HCT116 (cell line): ENCODE results near the gene DNAH10. TPM values are rescaled to one million over a fixed set of nuclear protein-coding genes. Genes with fewer than 3 reads are reported as not detected.

Experiments used
- ATAC-seq: fragments of 200-7000 bp; cut with Tn5 transposase; 2 replicates; pipeline ENCODE4 v1.9.1; 2020; ENCODE audit warnings: mild to moderate bottlenecking, moderate library complexity
- BruUV-seq: library from RNA; stranded (reverse); fragments of 400-500 nt; replicated peaks from 2 replicates; lab custom pipeline; 2021; lab: Mats Ljungman, UMichigan
- CTCF ChIA-PET: fragments of 300-600 bp; sonication (Branson Sonifier 250); formaldehyde crosslinking; loops from one replicate; lab custom pipeline; 2021; ENCODE audit warnings: antibody characterized with exemption; lab: Charles Lee
- POLR2A ChIA-PET: fragments of 300-600, 350-600 bp; sonication (Branson Sonifier 250); formaldehyde crosslinking; loops from one replicate; lab custom pipeline; 2021; ENCODE audit warnings: antibody characterized with exemption; lab: Charles Lee
- RAD21 ChIA-PET, 2 experiments: fragments of 300-600 bp; sonication (Branson Sonifier 250); formaldehyde crosslinking; loops; one replicate each; lab custom pipeline; 2023; ENCODE audit warnings: low total read pairs in 2 of 2; ENCODE audit not compliant: uncharacterized antibody in 2 of 2, unreplicated experiment in 2 of 2, low non-redundant PET in 1 of 2; lab: Charles Lee
- DNase-seq: peaks from one replicate; pipeline ENCODE4 v3.0.0-alpha.2; 2010; ENCODE audit warnings: low read depth, low spot score
- H2AFZ ChIP-seq: fragments of 200-600 bp; shearing (Covaris generic), sonication (generic); 2 replicates; pipeline ENCODE4 v1.6.1; 2017; ENCODE audit warnings: low read depth, mixed run types, mixed read lengths, antibody characterized with exemption, low read length; ENCODE audit not compliant: poor library complexity, severe bottlenecking
- H3K27ac ChIP-seq: 2 replicates; pipeline ENCODE4 v1.5.1; 2012; ENCODE audit warnings: low read depth, low read length
- H3K27me3 ChIP-seq: fragments of 200-600 bp; sonication (generic); 2 replicates; pipeline ENCODE4 v1.6.1; 2016; ENCODE audit warnings: mixed run types, low read length, mixed read lengths; ENCODE audit not compliant: insufficient read depth
- H3K36me3 ChIP-seq, 2 experiments: fragments of 200-500 bp in 1 of 2; fragments of 200-600 bp in 1 of 2; sonication (Bioruptor generic) in 1 of 2; sonication (generic) in 1 of 2; 2 replicates each; pipeline versions ENCODE4 v1.5.1 to v1.6.1; 2014 to 2016; ENCODE audit warnings: low read length in 2 of 2, inconsistent platforms in 1 of 2, mixed read lengths in 1 of 2, mixed run types in 1 of 2; ENCODE audit not compliant: insufficient read depth in 2 of 2, control insufficient read depth in 1 of 2
- H3K4me1 ChIP-seq, 2 experiments: fragments of 200-600 bp in 1 of 2; sonication (generic) in 1 of 2; 2 replicates each; pipeline versions ENCODE4 v1.5.1 to v1.6.1; 2012 to 2017; ENCODE audit warnings: low read length in 2 of 2, inconsistent platforms in 1 of 2, mild to moderate bottlenecking in 1 of 2, mixed read lengths in 1 of 2, mixed run types in 1 of 2, moderate library complexity in 1 of 2; ENCODE audit not compliant: insufficient read depth in 2 of 2, control insufficient read depth in 1 of 2
- H3K4me2 ChIP-seq: fragments of 200-600 bp; sonication (generic); 2 replicates; pipeline ENCODE4 v1.6.1; 2017; ENCODE audit warnings: mixed run types, low read length, mixed read lengths
- H3K4me3 ChIP-seq, 2 experiments: fragments of 200-600 bp in 1 of 2; sonication (generic) in 1 of 2; replicated peaks in 1 of 2; 2 replicates each; pipeline ENCODE4 v1.5.1; 2011 to 2016; ENCODE audit warnings: low read length in 2 of 2, control low read depth in 1 of 2, low read depth in 1 of 2, mild to moderate bottlenecking in 1 of 2, mixed read lengths in 1 of 2, mixed run types in 1 of 2
- H3K79me2 ChIP-seq: fragments of 200-600 bp; sonication (generic); 2 replicates; pipeline ENCODE4 v1.6.1; 2017; ENCODE audit warnings: mild to moderate bottlenecking, mixed run types, low read length, moderate library complexity, mixed read lengths; ENCODE audit not compliant: insufficient read depth
- H3K9ac ChIP-seq: fragments of 200-600 bp; sonication (generic); 2 replicates; pipeline ENCODE4 v1.6.1; 2016; ENCODE audit warnings: low read length, mixed read lengths
- H3K9me2 ChIP-seq: fragments of 200-600 bp; sonication (generic), shearing (Covaris generic); 2 replicates; pipeline ENCODE4 v1.6.1; 2017; ENCODE audit warnings: mixed run types, mild to moderate bottlenecking, moderate library complexity; ENCODE audit not compliant: insufficient read depth
- H3K9me3 ChIP-seq, 2 experiments: fragments of 200-500 bp in 1 of 2; fragments of 200-600 bp in 1 of 2; sonication (Bioruptor generic) in 1 of 2; sonication (generic) in 1 of 2; 2 replicates each; pipeline ENCODE4 v1.6.1; 2014 to 2017; ENCODE audit warnings: low read length in 2 of 2, mixed read lengths in 2 of 2, inconsistent platforms in 1 of 2, low read depth in 1 of 2, mild to moderate bottlenecking in 1 of 2, mixed run types in 1 of 2, moderate library complexity in 1 of 2; ENCODE audit not compliant: control insufficient read depth in 1 of 2, insufficient read depth in 1 of 2
- H4K20me1 ChIP-seq: fragments of 200-600 bp; sonication (generic), shearing (Covaris generic); 2 replicates; pipeline ENCODE4 v1.6.1; 2017; ENCODE audit warnings: mixed run types, mild to moderate bottlenecking, moderate library complexity; ENCODE audit not compliant: insufficient read depth
- ATF3 ChIP-seq: IDR thresholded peaks from 2 replicates; pipeline ENCODE4 v1.6.1; 2012
- CBX3 ChIP-seq: IDR thresholded peaks from 2 replicates; pipeline ENCODE4 v1.6.1; 2012; ENCODE audit warnings: low read depth
- EGR1 ChIP-seq: IDR thresholded peaks from 2 replicates; pipeline ENCODE4 v1.6.1; 2012; ENCODE audit warnings: low read depth
- ELF1 ChIP-seq: IDR thresholded peaks from 2 replicates; pipeline ENCODE4 v1.6.1; 2012; ENCODE audit warnings: low read depth, borderline replicate concordance
- EZH2 ChIP-seq: fragments of 200-600 bp; sonication (generic); IDR thresholded peaks from 2 replicates; pipeline ENCODE4 v1.6.1; 2017; ENCODE audit warnings: antibody characterized with exemption, mixed run types
- EZH2phosphoT487 ChIP-seq: fragments of 200-600 bp; IDR thresholded peaks from 2 replicates; pipeline ENCODE4 v1.6.1; 2018; ENCODE audit warnings: antibody characterized with exemption, borderline replicate concordance
- FOSL1 ChIP-seq: IDR thresholded peaks from 2 replicates; pipeline ENCODE4 v1.6.1; 2012; ENCODE audit warnings: low read depth
- MAX ChIP-seq: IDR thresholded peaks from 2 replicates; pipeline ENCODE4 v1.6.1; 2012
- RAD21 ChIP-seq: IDR thresholded peaks from 2 replicates; pipeline ENCODE4 v1.6.1; 2012; ENCODE audit warnings: low read depth, mild to moderate bottlenecking
- REST ChIP-seq: IDR thresholded peaks from 2 replicates; pipeline ENCODE4 v1.6.1; 2012; ENCODE audit warnings: low read depth
- TCF7L2 ChIP-seq: IDR thresholded peaks from 2 replicates; pipeline ENCODE4 v1.7.0; 2011; ENCODE audit warnings: borderline replicate concordance, inconsistent platforms; ENCODE audit not compliant: insufficient read depth, insufficient read length; ENCODE audit errors: extremely low read depth
- ZBTB33 ChIP-seq: IDR thresholded peaks from 2 replicates; pipeline ENCODE4 v1.6.1; 2011; ENCODE audit warnings: mild to moderate bottlenecking, low read length, moderate library complexity; ENCODE audit not compliant: insufficient replicate concordance; ENCODE audit errors: extremely low read depth
- ZFX ChIP-seq: fragments of 450-650 bp; IDR thresholded peaks from 2 replicates; pipeline ENCODE4 v1.6.1; 2017
- ZNF274 ChIP-seq: fragments of 200-500 bp; sonication (Bioruptor generic); IDR thresholded peaks from 2 replicates; pipeline ENCODE4 v1.6.1; 2014; ENCODE audit warnings: mild to moderate bottlenecking, low read depth, low read length, inconsistent platforms
- intact Hi-C: fragments of 100-400 bp; cut with micrococcal nuclease; formaldehyde crosslinking; loops from 2 replicates; pipeline ENCODE4 v1.10.0; 2022
- total RNA-seq: library from RNA; stranded (reverse); gene quantifications from one replicate; pipeline ENCODE4 v1.2.1, GENCODE V29; 2021; ENCODE audit not compliant: unreplicated experiment

Gene DNAH10
- total RNA-seq, 1 experiment from 2014 or later, result 1.3 TPM

GRCh38 chr12:123834845-123835244, 72.7 kb downstream of the DNAH10 start:
- ChIA-PET RAD21 (no interaction called here), POLR2A (no interaction called here), CTCF (no interaction called here)
- Histone ChIP-seq H3K79me2 (no peaks in the 10 kb centered on the region), H3K4me1 (no peaks in the 10 kb centered on the region), H3K4me2 (no peak overlapping the region), H3K4me3 (no peak overlapping the region), H3K9ac (no peak overlapping the region), H3K36me3 (no peaks in the 10 kb centered on the region), H4K20me1 (no peaks in the 10 kb centered on the region), H3K27ac (no peak overlapping the region), H3K27me3 (no peaks in the 10 kb centered on the region), H2AFZ (no peak overlapping the region), H3K9me3 (no peaks in the 10 kb centered on the region), H3K9me2 (no peaks in the 10 kb centered on the region)
- no TSS peak for BruUV-seq
- ATAC-seq (no peak), DNase-seq (no peak)
- TF ChIP-seq ATF3 (no peak), ZFX (no peak), ELF1 (no peak), REST (no peak), EZH2phosphoT487 (no peak), CBX3 (no peak), ZBTB33 (no peak), FOSL1 (no peak), EGR1 (no peak), MAX (no peak), RAD21 (no peak), TCF7L2 (no peak), EZH2 (no peak), ZNF274 (no peak)
- intact Hi-C loops, result no loop called here
